A172 (cell line): ENCODE data around the gene BCAM. TPM values are rescaled to one million over a fixed set of nuclear protein-coding genes. Genes with fewer than 3 reads are reported as not detected.

Source experiments
- DNase-seq: peaks from one replicate; pipeline ENCODE4 v3.0.0-alpha.2; 2015; ENCODE audit warnings: low spot score
- total RNA-seq: library from RNA; depleted of rRNA; stranded (reverse); fragments of >200 nt; shearing (Covaris generic); gene quantifications from 2 replicates; pipeline ENCODE4 v1.2.3, GENCODE V29; 2014

The BCAM gene
- total RNA-seq, 1 experiment from 2014 or later: 8.2 TPM

DNA sequence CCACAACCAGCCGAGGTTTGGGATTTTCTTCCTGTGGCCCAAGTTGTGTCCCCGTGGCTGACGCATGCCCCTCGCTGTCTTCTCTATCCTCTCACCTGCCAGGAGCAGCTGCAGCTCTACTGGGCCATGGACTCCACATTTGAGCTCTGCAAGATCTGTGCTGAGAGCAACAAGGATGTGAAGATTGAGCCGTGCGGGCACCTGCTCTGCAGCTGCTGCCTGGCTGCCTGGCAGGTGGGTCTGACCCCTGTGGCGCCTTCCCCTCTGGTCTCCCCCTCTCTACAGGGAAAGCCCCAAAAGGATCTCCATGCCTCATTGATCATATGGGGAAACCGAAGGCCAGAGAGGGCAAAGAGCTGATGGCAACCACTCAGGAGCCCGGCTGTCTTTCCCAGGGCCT is 16.6 kb upstream of the BCAM start:
- no peak for DNase-seq

DNA sequence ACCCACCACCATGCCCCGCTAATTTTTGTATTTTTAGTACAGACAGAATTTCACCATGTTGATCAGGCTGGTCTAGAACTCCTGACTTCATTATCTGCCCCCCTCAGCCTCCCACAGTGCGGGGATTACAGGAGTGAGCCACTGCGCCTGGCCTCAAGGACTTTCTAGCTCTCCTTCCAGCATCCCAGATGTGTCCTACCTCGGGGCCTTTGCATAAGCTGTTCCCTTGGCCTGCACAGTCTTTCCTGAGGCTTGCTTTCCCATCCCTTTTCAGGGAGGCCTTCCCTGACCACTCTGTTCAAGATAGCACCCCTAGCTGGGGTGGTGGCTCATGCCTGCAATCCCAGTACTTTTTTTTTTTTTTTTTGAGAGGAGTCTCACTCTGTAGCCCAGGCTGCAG is 14.3 kb upstream of the BCAM start:
- DNase-seq: no peak

DNA sequence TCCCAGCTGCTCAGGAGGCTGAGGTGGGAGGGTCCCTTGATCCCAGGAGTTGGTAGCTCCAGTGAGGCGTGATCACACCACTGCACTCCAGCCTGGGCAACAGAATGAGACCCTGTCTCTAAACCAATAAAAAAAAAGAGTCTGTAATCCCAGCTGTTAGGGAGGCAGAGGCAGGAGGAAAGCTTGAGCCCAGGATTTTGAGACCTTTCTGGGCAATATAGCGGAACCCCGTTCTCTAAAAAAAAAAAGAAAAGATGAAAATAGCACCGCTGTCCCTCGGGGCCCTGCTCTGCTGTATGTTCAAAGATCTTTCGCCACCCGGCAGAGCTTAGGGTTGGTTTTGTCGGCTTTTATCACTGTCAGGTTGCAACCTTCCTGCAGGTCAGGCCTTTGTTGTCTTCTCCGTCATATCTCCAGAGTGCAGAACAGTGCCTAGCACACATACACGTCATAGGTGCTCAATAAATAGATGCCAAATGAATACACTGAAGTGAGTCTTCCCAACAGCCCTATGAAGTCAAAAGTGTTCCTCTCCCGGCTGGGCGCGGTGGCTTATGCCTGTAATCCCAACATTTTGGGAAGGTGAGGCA is 13.4 kb upstream of the BCAM start:
- DNase-seq: no peak

DNA sequence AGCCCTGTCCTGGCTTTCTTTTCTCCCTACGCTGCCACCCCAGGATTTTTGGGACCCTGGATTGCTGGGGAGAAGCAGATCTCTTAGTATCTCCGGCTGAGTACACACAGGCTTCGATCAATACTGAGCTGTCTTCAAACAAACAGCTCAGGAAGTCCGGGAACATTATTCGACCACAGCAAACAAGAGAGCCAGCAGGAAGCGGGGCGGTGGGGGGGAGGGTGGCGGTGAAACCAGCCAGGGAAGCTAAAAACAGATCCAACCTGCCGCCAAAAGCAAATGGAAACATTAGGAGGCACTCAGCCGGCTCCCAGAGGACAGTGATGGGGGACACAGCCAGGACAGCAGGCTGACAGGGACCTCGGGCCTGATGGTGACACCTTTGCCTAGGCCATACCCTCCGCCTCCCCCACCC is 12.2 kb upstream of the BCAM start:
- peak; percentile 13 for DNase-seq

DNA sequence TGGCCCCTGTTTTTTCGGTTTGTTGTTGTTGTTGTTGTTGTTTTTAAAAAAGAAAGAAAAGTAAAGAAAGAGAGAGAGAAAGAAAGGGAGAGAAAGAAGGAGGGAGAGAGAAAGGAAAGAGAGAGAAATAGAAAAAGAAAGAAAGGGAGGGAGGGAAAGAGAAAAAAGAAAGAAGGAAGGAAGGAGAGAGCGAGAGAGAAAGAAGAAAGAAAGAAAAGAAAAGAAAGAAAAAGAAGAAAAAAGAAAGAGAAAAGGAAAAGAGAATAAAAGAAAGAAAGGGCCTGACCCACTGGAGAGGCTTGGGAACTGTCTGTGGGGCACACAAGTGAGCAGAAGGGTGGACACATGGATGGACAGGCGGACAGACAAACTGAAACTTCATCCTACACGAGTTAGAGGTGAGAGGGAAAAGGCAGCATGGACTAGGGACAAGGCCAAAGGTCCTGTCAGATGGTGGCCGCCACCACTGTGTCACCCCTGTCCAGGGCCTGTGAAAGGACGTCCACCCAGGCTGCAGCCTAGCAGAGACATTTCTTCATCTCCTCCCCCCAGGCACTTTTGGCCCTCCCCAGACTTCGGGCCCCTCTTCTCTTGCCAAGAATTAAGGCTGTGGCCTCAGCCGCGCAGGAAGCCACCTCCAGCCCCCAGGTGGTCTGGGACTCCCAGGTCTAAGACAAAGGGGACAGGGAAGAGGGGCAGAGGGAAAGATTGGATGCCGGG is 9.1 kb upstream of the BCAM start:
- no peak for DNase-seq

DNA sequence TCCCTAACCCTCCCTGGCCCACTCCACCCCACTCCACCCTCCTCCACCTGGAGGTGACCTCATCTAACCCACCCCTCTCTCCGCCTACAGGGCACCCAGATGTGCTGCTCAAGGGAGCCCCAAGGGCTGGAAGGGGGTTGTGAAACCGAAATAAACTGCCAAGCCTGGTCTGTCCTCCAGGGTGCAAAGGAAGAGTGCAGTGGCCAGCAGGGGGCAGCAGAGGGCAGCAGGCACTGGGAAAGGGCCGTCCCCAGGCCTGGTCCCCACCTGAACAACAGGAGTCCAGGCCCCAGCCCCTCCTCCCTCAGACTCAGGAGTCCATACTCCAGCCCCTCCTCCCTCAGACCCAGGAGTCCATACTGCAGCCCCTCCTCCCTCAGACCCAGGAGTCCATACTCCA is 8.4 kb upstream of the BCAM start:
- peak; percentile 70 for DNase-seq

DNA sequence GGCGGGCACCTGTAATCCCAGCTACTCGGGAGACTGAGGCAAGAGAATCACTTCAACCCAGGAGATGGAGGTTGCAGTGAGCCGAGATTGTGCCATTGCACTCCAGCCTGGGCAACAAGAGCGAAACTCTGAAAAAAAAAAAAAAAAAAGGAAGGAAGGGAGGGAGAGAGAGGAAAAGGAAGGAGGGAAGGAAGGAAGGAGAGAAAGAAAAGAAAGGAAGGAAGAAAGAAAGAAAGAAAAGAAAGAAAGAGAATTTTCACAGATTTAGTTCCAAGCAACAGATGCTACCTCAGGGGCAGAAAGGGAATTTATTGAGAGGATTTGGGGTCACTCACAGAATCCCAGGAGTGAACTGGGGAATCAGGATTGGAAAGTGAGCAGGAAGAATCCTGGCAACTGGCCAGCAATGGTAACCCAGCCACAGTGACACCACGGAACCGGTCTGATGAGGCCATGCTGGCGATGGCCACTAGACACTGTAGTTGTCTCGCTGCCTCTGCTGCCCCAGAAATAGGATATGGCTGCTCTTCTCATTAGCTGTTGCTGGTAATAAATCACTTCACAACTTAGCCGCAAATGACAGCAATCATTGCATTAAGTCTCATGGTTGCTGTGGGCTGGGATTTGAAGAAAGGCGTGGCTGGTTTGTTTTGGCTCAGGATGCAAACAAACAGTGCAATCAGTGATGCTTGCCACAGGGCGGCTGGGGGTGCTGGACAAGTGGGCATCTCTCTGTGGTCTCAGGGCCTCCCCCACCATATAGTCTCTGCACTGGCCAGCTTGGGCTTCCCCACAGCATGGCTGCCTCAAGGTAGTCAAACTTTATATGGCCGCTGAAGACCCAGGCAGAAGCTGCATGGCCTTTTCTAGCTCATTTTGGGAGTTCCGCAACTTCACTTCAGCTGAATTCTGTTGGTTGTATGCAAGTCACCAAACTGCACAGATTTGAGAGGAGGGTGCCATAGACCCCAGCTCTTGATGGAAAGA is 5.2 kb upstream of the BCAM start:
- DNase-seq: no peak

DNA sequence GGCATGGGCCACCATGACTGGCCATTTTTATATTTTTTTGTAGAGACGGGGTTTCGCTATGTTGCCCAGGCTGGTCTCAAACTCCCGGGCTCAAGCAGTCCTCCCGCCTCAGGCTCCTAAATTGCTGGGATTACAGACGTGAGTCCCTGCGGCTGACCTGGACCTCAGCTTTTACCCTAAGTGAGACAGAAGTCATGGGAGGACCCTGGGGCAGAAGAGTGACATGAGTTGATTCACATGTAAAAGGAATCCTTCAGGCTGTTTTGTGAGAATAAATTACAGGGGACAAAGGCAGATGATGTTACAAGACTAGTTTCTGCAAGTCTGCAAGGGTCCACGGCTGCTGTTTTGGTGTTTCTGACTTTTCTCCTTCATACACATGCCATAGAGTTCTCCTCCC is 2.6 kb upstream of the BCAM start:
- no peak for DNase-seq

DNA sequence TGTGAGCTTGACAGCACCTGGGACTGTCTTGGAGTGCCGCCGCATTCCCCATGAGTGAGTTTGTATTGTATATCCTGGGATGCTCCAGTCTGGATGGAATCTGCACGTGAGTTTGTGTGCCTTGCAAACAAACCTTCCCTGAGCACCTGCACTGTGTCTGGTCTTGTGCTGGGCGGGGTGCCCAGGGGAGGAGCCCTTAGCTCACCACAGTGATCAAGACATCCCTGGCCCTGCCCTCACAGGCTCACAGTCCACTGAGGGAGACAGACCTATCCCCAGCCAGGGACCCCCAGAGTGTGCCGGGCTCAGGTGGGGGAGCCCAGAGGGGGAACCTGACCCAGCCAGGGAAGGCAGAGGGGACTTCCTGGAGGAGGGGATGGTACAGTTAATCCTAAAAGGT is 1.7 kb upstream of the BCAM start:
- DNase-seq: peak; percentile 51

DNA sequence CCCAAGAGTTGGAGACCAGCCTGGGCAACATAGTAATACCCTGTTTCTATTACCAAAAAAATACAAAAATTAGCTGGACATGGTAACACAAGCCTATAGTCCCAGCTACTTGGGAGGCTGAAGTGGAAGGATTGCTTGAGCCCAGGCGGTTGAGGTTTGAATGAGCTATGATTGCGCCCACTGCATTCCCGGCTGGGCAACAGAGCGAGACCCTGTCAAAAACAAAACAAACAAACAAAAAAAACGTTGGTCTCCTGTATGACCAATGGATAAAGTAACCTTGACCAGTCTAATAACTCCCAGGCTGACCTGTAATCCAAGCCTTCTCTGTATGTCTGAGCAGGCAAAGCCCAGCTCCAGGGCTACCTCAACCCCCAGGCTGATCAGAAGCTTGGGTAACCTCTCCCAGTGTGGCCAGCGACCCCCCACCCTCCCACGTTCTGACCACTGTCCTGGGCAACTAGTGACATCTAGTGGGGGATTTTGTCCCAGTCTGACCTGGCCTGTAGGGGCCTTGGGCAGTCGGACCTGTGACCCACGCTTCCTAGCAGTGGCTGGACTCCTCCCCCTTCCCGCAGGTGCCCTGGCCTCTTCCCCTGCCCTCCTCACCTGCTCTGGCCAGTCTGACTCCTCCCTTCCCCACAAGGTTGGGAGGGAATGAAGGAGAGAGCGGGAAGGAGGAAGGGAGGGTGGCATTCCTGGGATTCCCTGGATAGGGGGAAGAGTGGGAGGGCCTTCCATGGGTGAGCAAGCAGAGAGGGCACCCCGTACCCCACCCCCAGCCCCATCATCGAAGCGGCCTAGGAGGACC is 1.0 kb upstream of the BCAM start:
- DNase-seq: peak; percentile 51

DNA sequence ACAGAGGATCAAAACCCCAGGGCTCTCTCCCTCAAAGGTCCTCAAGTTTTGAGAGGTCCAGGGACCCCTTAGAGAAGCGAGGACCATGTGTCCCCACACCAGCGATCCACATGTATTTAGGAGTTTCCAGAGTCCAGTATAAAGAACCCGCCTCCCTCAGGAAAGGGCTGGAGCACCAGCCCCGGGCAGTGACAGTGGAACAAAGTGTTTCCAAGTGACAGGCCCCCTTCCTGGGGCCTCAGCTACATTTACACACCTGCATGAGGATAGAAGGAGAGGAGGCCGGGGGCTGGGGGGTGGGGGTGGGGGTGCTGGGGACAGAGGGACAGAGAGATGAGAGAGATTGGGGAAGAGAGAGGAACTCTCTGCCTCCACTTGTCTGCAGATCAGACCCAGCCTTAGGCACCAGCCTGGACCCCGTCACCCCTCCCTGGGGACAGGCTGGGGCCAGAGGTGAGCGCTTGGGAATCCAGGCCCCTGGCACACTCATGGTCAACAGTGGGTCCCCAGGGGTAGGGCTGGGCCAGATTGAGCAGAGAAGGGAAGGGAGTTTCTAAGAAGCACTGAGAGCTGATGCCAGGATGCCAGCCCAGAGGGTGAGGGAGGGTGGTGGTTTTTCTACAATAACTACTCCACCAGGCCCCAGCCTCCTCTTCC is 802 bp downstream of the BCAM start:
- no peak for DNase-seq

DNA sequence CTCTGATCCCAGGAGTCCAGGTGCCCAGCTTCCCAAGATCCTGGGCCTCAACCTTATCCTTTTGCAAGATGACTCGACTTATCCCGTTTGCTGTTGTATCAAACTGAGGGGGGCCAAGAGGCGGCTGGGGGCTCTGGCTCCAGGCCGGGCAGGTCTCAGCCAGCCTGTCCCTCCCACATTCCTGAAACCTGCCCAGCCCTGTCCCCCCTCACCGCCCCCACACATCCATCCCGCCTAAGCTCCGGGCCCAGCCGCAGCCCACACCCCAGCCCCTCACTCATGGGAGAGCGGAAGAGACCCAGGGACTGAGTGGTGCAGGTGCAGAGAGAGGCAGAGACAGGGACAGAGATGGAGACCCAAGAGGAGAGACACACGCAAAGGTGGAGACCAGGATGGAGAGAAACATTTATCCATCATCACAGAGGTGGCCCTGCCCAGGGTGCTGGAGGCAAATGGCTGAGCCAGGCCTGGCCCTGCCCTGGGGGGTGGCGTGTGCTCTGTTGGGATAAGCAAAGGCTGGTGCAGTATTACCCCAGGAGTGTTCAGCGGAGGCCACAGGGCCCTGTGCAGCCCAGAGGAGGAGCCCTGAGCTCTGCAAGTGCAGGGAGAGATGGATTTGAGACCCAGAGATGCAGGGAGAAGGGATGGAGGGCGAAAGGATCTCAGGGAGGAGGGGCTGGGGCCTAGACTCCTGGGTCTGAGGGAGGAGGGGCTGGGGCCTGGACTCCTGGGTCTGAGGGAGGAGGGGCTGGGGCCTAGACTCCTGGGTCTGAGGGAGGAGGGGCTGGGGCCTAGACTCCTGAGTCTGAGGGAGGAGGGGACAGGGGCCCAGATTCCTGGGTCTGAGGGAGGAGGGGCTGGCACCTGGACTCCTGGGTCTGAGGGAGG is 1.6 kb downstream of the BCAM start:
- no peak for DNase-seq

DNA sequence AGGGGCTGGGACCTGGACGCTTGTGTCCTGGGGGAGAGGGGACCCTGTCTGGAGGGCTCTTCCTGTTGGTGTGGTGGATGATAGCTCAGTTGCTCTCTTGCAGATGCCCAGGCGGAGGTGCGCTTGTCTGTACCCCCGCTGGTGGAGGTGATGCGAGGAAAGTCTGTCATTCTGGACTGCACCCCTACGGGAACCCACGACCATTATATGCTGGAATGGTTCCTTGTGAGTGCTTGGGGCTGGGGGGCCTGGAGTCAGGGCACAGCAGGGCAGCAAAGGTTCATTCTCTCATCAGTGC is 2.2 kb downstream of the BCAM start:
- no peak for DNase-seq

DNA sequence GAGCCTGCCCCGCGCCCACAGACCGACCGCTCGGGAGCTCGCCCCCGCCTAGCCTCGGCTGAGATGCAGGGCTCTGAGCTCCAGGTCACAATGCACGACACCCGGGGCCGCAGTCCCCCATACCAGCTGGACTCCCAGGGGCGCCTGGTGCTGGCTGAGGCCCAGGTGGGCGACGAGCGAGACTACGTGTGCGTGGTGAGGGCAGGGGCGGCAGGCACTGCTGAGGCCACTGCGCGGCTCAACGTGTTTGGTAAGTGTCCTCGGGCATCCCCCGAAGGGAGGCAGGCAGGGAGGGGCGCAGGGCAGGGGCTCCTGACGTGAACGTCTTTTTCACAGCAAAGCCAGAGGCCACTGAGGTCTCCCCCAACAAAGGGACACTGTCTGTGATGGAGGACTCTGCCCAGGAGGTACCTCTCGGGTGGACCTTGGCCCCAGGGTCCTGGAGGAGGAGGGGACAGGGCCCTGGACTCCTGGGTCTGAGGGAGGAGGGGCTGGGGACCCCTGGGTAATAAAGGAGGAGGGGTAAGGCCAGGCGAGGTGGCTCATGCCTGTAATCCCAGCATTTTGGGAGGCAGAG is 3.3 kb downstream of the BCAM start:
- DNase-seq: no peak

DNA sequence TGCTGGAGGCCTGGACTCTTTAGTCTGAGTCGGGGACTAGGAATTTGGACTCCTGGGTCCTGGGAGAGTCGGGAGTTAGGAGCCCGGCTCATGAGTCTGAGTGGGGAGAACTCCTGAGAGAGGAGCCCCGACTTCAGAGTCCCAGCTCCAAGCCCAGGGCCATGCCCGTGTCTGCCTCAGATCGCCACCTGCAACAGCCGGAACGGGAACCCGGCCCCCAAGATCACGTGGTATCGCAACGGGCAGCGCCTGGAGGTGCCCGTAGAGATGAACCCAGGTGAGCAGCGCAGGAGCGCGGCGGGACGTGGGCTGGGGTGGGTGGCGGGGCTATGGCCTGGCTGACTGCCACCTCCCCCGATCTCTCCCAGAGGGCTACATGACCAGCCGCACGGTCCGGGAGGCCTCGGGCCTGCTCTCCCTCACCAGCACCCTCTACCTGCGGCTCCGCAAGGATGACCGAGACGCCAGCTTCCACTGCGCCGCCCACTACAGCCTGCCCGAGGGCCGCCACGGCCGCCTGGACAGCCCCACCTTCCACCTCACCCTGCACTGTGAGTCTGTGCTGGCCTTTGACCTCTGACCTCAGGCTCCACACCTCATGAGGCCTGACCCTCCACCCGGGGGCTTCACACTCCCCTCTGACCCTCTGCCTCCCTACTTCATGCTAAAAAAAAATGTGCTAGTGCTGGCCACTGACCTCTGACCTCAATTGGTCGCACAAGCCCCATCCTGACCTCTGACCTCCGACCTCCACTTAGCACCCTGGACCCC is 4.4 kb downstream of the BCAM start:
- no peak for DNase-seq

DNA sequence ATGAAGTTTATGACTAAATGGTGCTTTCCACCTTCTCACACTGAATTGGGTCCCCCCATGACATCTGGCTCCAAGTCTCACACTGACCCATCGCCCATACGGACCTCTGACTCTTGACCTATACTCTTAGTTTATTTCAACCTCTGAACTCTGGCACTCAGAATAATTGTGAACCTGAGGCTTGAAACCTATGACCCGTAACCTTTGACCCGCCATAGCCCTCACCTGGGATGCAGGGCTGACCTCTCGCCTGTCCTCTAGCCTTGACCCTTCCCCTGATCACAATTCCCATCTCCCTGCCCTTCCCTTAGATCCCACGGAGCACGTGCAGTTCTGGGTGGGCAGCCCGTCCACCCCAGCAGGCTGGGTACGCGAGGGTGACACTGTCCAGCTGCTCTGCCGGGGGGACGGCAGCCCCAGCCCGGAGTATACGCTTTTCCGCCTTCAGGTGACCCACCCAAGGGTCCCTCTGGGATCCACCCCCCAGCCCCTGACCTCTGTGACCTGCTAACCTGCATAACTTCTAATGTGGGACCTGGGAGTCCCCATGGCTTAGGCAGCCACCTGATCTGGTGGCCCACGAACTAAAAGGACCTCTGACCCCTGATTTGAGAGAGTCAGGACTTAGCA is 5.1 kb downstream of the BCAM start:
- no peak for DNase-seq

DNA sequence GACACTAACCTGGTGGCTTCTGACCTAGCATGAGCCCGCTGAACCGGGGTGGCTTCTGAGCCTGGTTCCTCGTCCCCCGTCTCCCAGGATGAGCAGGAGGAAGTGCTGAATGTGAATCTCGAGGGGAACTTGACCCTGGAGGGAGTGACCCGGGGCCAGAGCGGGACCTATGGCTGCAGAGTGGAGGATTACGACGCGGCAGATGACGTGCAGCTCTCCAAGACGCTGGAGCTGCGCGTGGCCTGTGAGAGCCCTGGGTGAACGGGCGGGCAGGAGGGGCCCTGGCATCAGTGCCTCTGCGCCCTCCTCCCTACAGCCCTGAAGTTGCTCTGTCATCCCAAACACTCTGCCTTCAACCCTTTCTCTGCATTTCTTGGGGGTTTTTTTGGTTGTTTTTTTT is 5.6 kb downstream of the BCAM start:
- no peak for DNase-seq

DNA sequence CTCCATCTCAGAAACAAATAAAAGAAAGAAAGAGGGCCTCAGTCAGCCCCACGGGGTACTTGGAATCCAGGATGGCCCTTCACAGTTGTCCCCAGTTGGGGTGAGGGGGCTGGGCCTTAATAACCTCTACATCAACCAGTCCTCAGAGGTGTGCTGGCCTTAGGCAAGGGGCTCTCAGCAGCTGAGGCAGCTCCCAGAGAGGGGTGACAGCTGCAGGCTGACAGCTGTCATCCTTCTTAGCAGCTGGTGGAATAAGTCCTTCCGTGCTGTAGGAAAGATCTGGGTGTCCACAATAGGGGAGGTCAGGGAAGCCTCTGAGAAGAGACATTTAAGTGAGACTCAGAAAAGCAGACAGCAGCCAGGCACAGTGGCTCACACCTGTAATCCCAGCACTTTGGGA is 7.4 kb downstream of the BCAM start:
- no peak for DNase-seq
